Gastrocnemius medialis (tissue), 4 donors: ENCODE measurements around the gene SPRYD3. TPM values are rescaled to one million over a fixed set of nuclear protein-coding genes. Genes with fewer than 3 reads are reported as not detected.

ENCODE experiments used
- ATAC-seq, 2 donors: fragments of 150-250 bp; one replicate each; pipeline ENCODE4 v1.9.1; 2016
- DNase-seq, 2 donors: peaks; one replicate each; pipeline ENCODE4 v3.0.0-alpha.2; 2019
- H3K27ac ChIP-seq, 4 donors: fragments of 200-600 bp; sonication (generic); 1 replicate in 1 of 4; 2 replicates in 3 of 4; pipeline ENCODE4 v1.5.1; 2016 to 2018; ENCODE audit warnings: mild to moderate bottlenecking in 2 of 4, moderate library complexity in 1 of 4
- H3K27me3 ChIP-seq, 3 donors: fragments of 200-600 bp; sonication (generic) in 2 of 3; 1 replicate in 1 of 3; 2 replicates in 2 of 3; pipeline versions ENCODE4 v1.5.1 to v1.6.0; 2016 to 2019; ENCODE audit warnings: mild to moderate bottlenecking in 1 of 3, moderate library complexity in 1 of 3
- H3K36me3 ChIP-seq, 2 donors: fragments of 200-600 bp; sonication (generic) in 1 of 2; one replicate each; pipeline ENCODE4 v1.5.1; 2017 to 2018
- H3K4me1 ChIP-seq, 2 donors: fragments of 200-600 bp; sonication (generic) in 1 of 2; one replicate each; pipeline ENCODE4 v1.5.1; 2016 to 2017; ENCODE audit warnings: mild to moderate bottlenecking in 2 of 2
- H3K4me3 ChIP-seq, 4 donors: fragments of 200-600 bp; sonication (generic) in 3 of 4; 1 replicate in 1 of 4; 2 replicates in 3 of 4; pipeline ENCODE4 v1.5.1; 2016 to 2019; ENCODE audit warnings: mild to moderate bottlenecking in 2 of 4
- H3K9me3 ChIP-seq, 3 donors: fragments of 200-600 bp; sonication (generic) in 2 of 3; 1 replicate in 1 of 3; 2 replicates in 2 of 3; pipeline ENCODE4 v1.5.1; 2016 to 2019
- POLR2A ChIP-seq, 2 donors: fragments of 450-650 bp; IDR thresholded peaks; one replicate each; pipeline ENCODE4 v1.6.1; 2017; ENCODE audit warnings: antibody characterized with exemption in 2 of 2, mild to moderate bottlenecking in 2 of 2, moderate library complexity in 2 of 2
- in situ Hi-C, 4 donors: fragments of 200-750 bp; cut with MboI; loops; one replicate each; pipeline versions ENCODE4 v1.15.0 to v1.8.0; 2017; ENCODE audit warnings: low sequenced_read_pairs in 4 of 4
- intact Hi-C: fragments of 100-400 bp; cut with DNase I; formaldehyde crosslinking; loops from one replicate; pipeline ENCODE4 v1.15.1; 2023; ENCODE audit warnings: low total_unique reads
- total RNA-seq, 4 donors: library from RNA; depleted of rRNA; stranded (reverse); fragments of >200 nt; gene quantifications; one replicate each; pipeline versions ENCODE4 v1.1.0 to v1.2.3, GENCODE V29; 2016
- TF ChIP-seq, protein P1 (sequence below), 5 experiments: fragments of 450-650 bp in 3 of 5; fragments of 200-600 bp in 2 of 5; sonication (generic) in 2 of 5; IDR thresholded peaks in 4 of 5; conservative IDR thresholded peaks in 1 of 5; 1 replicate in 4 of 5; 2 replicates in 1 of 5; pipeline ENCODE4 v1.5.1; 2016 to 2019; ENCODE audit warnings: antibody characterized with exemption in 5 of 5, mild to moderate bottlenecking in 3 of 5, moderate library complexity in 3 of 5

The SPRYD3 gene, protein sequence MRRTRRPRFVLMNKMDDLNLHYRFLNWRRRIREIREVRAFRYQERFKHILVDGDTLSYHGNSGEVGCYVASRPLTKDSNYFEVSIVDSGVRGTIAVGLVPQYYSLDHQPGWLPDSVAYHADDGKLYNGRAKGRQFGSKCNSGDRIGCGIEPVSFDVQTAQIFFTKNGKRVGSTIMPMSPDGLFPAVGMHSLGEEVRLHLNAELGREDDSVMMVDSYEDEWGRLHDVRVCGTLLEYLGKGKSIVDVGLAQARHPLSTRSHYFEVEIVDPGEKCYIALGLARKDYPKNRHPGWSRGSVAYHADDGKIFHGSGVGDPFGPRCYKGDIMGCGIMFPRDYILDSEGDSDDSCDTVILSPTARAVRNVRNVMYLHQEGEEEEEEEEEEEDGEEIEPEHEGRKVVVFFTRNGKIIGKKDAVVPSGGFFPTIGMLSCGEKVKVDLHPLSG
- 10 to 100 TPM; 15.9 to 29.5 (median 25.5) TPM for total RNA-seq

- ATAC-seq: peak; percentile 97
- H3K4me1 ChIP-seq: peaks cover 9 to 17% of the 10 kb centered on the region in 2 donors
- in situ Hi-C loops: no loop called here
Observed at GRCh38 chr12:53079226-53080117, at the start of gene SPRYD3. Gene SPRYD3 (minus strand): TSS chr12:53079390. CDS start chr12:53079333, 57 bp downstream.

DNA sequence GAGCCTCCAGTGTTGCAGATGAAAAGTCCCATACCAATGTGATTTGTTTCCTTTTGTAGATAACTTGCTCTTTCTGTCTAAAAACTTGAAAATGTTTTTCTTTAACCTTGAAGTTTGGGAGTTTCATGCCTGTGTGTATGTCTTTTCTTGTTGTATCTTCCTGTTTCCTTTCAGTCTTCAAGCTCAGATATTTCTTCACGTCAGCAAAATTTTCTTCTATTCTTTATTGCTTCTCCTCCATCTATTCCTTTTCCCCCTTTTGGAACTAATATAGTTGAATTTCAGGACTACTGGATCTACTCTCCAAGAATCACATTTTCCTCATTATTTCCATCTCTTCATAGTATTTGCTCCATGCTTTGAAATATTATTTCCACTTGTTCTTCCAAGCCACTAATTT lies 48.0 kb upstream of the SPRYD3 start:
- TF ChIP-seq, protein P1, sequence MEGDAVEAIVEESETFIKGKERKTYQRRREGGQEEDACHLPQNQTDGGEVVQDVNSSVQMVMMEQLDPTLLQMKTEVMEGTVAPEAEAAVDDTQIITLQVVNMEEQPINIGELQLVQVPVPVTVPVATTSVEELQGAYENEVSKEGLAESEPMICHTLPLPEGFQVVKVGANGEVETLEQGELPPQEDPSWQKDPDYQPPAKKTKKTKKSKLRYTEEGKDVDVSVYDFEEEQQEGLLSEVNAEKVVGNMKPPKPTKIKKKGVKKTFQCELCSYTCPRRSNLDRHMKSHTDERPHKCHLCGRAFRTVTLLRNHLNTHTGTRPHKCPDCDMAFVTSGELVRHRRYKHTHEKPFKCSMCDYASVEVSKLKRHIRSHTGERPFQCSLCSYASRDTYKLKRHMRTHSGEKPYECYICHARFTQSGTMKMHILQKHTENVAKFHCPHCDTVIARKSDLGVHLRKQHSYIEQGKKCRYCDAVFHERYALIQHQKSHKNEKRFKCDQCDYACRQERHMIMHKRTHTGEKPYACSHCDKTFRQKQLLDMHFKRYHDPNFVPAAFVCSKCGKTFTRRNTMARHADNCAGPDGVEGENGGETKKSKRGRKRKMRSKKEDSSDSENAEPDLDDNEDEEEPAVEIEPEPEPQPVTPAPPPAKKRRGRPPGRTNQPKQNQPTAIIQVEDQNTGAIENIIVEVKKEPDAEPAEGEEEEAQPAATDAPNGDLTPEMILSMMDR (IDR thresholded peaks at IDR 0.05 in 4 of 5, conservative IDR thresholded peaks at IDR 0.05 in 1 of 5): no peak
- intact Hi-C loops (no loop called here), in situ Hi-C loops (no loop called here)
- ATAC-seq (no peak), DNase-seq (no peak)
- Histone ChIP-seq H3K27me3 (no peaks in the 10 kb centered on the region), H3K9me3 (no peaks in the 10 kb centered on the region), H3K36me3 (no peaks in the 10 kb centered on the region), H3K27ac (no peak overlapping the region), H3K4me3 (no peak overlapping the region), H3K4me1 (no peaks in the 10 kb centered on the region)

More at GRCh38 chr12:53079226-53080117, at the start of gene SPRYD3:
- DNase-seq: peak; percentile 97 to 98
- peak within 1 kb of the TSS; percentile 70 to 84 (median 77) for H3K4me3 ChIP-seq
- peak; percentile 74 to 78 for TF ChIP-seq POLR2A (IDR thresholded peaks at IDR 0.05)
- TF ChIP-seq, protein P1 (IDR thresholded peaks at IDR 0.05 in 4 of 5, conservative IDR thresholded peaks at IDR 0.05 in 1 of 5): no peak
- intact Hi-C loops: loop anchor here (2.0 kb wide), 2 partner anchors 15 to 19 kb away; no protein-coding TSS in a partner anchor
- H3K27ac ChIP-seq: peak within 1 kb of the TSS; percentile 86 to 93 (median 88)
- no peaks in the 10 kb centered on the region for H3K9me3 ChIP-seq
- no peaks in the 10 kb centered on the region for H3K27me3 ChIP-seq
- H3K36me3 ChIP-seq: peaks cover 0 to 27% of the 10 kb centered on the region in 2 donors

DNA sequence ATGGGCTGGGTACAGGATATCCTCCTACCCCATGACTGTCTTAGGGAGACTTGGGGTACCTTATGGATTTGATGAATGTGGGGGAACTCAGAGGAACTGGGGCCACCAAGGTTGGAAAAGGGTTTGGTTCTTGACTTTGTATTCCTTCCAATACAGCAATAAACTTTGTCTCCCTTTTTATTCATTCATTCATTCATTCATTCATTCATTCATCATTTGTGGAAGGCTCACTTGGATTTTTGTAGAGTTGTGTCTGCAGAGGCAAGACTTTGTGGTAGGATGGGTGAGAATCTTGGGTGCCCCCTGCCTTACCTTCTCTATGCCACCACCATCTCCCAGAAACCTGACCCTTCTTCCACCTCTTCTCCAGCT lies 45.1 kb upstream of the SPRYD3 start:
- H3K9me3 ChIP-seq: no peaks in the 10 kb centered on the region
- TF ChIP-seq, protein P1 (IDR thresholded peaks at IDR 0.05 in 4 of 5, conservative IDR thresholded peaks at IDR 0.05 in 1 of 5): no peak
- TF ChIP-seq POLR2A (IDR thresholded peaks at IDR 0.05): no peak
- H3K36me3 ChIP-seq: no peaks in the 10 kb centered on the region
- no peaks in the 10 kb centered on the region for H3K4me1 ChIP-seq
- H3K4me3 ChIP-seq: no peak overlapping the region
- in situ Hi-C loops (loop anchor here in 1 of 4 donors (25.0 kb wide), 1 partner anchor 237 kb away; no protein-coding TSS in a partner anchor), intact Hi-C loops (no loop called here)
- DNase-seq: no peak
- H3K27me3 ChIP-seq: no peaks in the 10 kb centered on the region
- no peak overlapping the region for H3K27ac ChIP-seq
- ATAC-seq: no peak

DNA sequence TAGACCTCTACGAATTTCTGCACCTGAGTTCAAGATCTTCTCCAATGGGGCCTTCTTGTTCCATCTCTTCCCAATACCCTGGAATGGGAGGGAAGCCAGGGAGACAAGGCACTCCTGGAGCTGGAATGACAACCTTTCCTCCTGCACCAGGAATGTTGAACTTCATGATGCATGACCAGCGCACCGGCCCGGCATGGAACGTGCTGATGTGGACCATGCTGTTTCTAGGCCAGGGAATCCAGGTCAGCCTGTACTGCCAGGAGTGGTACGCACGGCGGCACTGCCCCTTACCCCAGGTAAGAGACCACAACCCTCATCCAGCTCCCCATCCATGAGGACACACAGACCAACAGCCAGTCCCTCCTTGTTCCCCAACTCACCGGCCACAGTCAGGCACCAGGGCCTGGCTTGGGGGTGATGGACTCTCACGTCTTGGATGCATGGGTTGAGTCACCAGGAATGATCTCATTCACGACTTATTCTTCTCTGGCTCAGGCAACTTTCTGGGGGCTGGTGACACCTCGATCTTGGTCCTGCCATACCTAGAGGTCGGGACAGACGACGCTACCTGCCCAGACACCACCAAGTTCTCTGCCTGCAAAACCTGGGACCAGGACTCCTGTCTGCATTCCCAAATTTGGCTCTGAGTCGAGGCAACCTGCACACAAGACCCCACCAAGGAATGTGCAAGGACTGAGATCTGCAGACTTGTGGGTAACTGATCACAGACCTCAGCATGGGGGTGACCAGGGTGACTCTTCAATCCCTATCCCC lies 44.6 kb upstream of the SPRYD3 start:
- intact Hi-C loops: no loop called here
- Histone ChIP-seq H3K9me3 (no peaks in the 10 kb centered on the region), H3K27ac (no peak overlapping the region), H3K36me3 (no peaks in the 10 kb centered on the region), H3K4me1 (no peaks in the 10 kb centered on the region), H3K27me3 (no peaks in the 10 kb centered on the region), H3K4me3 (no peak overlapping the region)
- in situ Hi-C loops: loop anchor here in 1 of 4 donors (25.0 kb wide), 1 partner anchor 236 kb away; no protein-coding TSS in a partner anchor
- no peak for DNase-seq
- TF ChIP-seq POLR2A (IDR thresholded peaks at IDR 0.05): no peak
- TF ChIP-seq, protein P1 (IDR thresholded peaks at IDR 0.05 in 4 of 5, conservative IDR thresholded peaks at IDR 0.05 in 1 of 5): no peak
- ATAC-seq: no peak
